Stimulated activated CD8-positive, alpha-beta memory T cell treated with anti-CD3 and anti-CD28 coated beads, Interleukin-7, amount 100 ng/mL, for 4 hours (primary cell): ENCODE measurements around the gene OGDHL.
"Not testable (repeated sequence)": the region's sequence is repeated elsewhere in the genome, so short reads cannot be mapped to it uniquely, and the experiment has no call there.

Experiments used
- DNase-seq, 2 donors: peaks; one replicate each; pipeline ENCODE4 v3.0.0-alpha.2; 2020; ENCODE audit warnings: low read depth in 2 of 2

The OGDHL gene

GRCh38 chr10:49740346-49741107 is 21.6 kb downstream of the OGDHL start:
- no peak for DNase-seq

GRCh38 chr10:49739426-49739825 is 22.7 kb downstream of the OGDHL start:
- no peak for DNase-seq

- DNase-seq, result no peak
These were observed 23.3 kb downstream of the OGDHL start for GRCh38 chr10:49738616-49739360.

- no peak for DNase-seq
These were observed 24.5 kb downstream of the OGDHL start for GRCh38 chr10:49737474-49738201.

- DNase-seq, result no peak
These were observed 25.5 kb downstream of the OGDHL start for GRCh38 chr10:49736564-49737113.

GRCh38 chr10:49735848-49736563 is 26.1 kb downstream of the OGDHL start:
- no peak for DNase-seq

GRCh38 chr10:49735161-49735560 is 27.0 kb downstream of the OGDHL start:
- DNase-seq, result no peak

- no peak for DNase-seq
These were observed 27.4 kb downstream of the OGDHL start for GRCh38 chr10:49734676-49735075.

GRCh38 chr10:49733866-49734265 is 28.3 kb downstream of the OGDHL start:
- DNase-seq, result no peak

GRCh38 chr10:49726593-49726992 is 35.5 kb downstream of the OGDHL start:
- DNase-seq, result no peak

GRCh38 chr10:49715157-49715556 is 47.0 kb downstream of the OGDHL start:
- not testable (repeated sequence) for DNase-seq

- no peak for DNase-seq
These were observed 48.9 kb downstream of the OGDHL start for GRCh38 chr10:49713266-49713665.

- no peak for DNase-seq
These were observed 50.6 kb downstream of the OGDHL start for GRCh38 chr10:49711481-49711880.

GRCh38 chr10:49710966-49711365 is 51.2 kb downstream of the OGDHL start:
- DNase-seq, result no peak

GRCh38 chr10:49709934-49710333 is 52.2 kb downstream of the OGDHL start:
- no peak for DNase-seq

GRCh38 chr10:49707585-49707984 is 54.5 kb downstream of the OGDHL start:
- DNase-seq, result no peak

GRCh38 chr10:49700997-49701396 is 61.1 kb downstream of the OGDHL start:
- no peak for DNase-seq

- DNase-seq, result no peak
These were observed 61.9 kb downstream of the OGDHL start for GRCh38 chr10:49700211-49700610.

GRCh38 chr10:49698679-49699078 is 63.4 kb downstream of the OGDHL start:
- DNase-seq, result no peak

GRCh38 chr10:49696311-49696710 is 65.8 kb downstream of the OGDHL start:
- DNase-seq, result no peak

GRCh38 chr10:49694466-49694865 is 67.7 kb downstream of the OGDHL start:
- DNase-seq, result no peak

- DNase-seq, result no peak
These were observed 70.5 kb downstream of the OGDHL start for GRCh38 chr10:49691588-49691987.
